Measurements from ENCODE around the gene ARID1B.

The ARID1B gene

GRCh38 chr6:157088841-157089240, 311.7 kb downstream of the ARID1B start:
- no peak overlapping the region for H3K27ac ChIP-seq

DNA sequence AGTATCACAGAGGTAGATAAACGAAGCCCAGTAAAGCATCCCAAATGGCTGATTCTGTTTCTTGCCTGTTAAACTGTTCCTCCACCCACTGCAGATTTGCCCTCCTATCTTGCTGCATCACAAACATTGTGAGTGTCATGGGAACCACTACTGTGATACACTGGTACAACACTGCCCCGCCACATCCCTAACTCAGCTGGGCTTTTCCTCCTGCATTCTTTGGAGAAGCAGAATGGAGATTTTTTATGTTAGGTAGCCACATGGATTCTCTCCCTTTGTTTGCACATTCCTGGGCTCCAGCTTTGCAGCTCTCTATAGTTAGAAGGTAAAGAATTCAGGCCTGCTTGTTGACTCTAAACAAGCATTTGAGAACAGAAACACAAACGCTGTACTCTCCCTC, 312.1 kb downstream of the ARID1B start:
- no peak for TF ChIP-seq ZFX (IDR thresholded peaks at IDR 0.05)
- TF ChIP-seq, protein P1, sequence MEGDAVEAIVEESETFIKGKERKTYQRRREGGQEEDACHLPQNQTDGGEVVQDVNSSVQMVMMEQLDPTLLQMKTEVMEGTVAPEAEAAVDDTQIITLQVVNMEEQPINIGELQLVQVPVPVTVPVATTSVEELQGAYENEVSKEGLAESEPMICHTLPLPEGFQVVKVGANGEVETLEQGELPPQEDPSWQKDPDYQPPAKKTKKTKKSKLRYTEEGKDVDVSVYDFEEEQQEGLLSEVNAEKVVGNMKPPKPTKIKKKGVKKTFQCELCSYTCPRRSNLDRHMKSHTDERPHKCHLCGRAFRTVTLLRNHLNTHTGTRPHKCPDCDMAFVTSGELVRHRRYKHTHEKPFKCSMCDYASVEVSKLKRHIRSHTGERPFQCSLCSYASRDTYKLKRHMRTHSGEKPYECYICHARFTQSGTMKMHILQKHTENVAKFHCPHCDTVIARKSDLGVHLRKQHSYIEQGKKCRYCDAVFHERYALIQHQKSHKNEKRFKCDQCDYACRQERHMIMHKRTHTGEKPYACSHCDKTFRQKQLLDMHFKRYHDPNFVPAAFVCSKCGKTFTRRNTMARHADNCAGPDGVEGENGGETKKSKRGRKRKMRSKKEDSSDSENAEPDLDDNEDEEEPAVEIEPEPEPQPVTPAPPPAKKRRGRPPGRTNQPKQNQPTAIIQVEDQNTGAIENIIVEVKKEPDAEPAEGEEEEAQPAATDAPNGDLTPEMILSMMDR (conservative IDR thresholded peaks at IDR 0.05) = no peak
- no peak overlapping the region for H3K27ac ChIP-seq

More at GRCh38 chr6:157088841-157089240, 311.7 kb downstream of the ARID1B start:
- no peak for TF ChIP-seq ZFX (IDR thresholded peaks at IDR 0.05)
- TF ChIP-seq, protein P1 (conservative IDR thresholded peaks at IDR 0.05) = no peak

GRCh38 chr6:157089851-157090250, 312.7 kb downstream of the ARID1B start:
- H3K27ac ChIP-seq = no peak overlapping the region
- TF ChIP-seq, protein P1 (conservative IDR thresholded peaks at IDR 0.05) = no peak
- no peak for TF ChIP-seq ZFX (IDR thresholded peaks at IDR 0.05)

- TF ChIP-seq ZFX (IDR thresholded peaks at IDR 0.05) = no peak
- TF ChIP-seq, protein P1 (conservative IDR thresholded peaks at IDR 0.05) = no peak
- H3K27ac ChIP-seq = no peak overlapping the region
Observed at GRCh38 chr6:157090736-157091135, 313.6 kb downstream of the ARID1B start.

DNA sequence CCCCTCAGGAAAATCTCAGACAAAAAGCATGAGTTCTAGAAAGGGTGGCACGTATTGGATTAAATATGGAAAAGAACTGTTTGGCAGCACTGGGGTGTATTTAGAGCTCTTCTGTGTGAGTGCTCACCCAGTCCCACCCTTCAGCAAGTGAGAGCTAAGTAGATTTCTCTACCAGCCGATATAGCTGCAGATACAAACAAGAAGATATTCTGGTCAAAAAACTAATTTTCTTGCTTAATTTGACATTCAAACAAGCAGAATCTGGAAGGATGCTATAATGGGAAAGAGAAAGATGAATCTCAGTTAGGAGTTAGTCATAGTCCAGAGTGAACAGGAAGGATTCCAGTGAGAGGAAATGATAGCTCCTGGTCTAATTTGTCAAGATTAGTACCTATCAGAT, 314.1 kb downstream of the ARID1B start:
- TF ChIP-seq, protein P1 (conservative IDR thresholded peaks at IDR 0.05) = no peak
- TF ChIP-seq ZFX (IDR thresholded peaks at IDR 0.05) = no peak
- H3K27ac ChIP-seq = no peak overlapping the region

- H3K27ac ChIP-seq = no peak overlapping the region
- TF ChIP-seq ZFX (IDR thresholded peaks at IDR 0.05) = no peak
- TF ChIP-seq, protein P1 (conservative IDR thresholded peaks at IDR 0.05) = no peak
Observed at GRCh38 chr6:157091856-157092460, 314.8 kb downstream of the ARID1B start.

DNA sequence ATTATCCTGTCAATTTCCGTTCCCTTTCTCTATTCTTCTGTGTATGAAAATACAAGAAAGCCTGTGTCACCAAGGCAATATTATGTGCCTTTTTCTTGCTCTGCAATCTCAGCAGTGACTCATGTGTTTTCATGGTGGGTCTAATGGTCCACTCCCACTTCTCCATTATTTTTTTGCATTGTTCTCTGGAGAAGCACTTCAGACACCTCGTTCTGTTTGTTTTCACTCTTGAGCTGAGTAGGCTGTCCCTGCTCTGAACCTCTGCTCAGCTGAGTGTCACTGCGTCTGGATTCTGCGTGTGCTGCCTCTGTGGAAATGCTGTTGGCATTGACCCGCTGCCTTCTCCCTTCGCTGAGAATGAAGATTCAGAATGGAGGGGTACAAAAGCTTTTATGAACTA, 315.6 kb downstream of the ARID1B start:
- H3K27ac ChIP-seq = no peak overlapping the region
- TF ChIP-seq, protein P1 (conservative IDR thresholded peaks at IDR 0.05) = no peak
- TF ChIP-seq ZFX (IDR thresholded peaks at IDR 0.05) = no peak
